Neural progenitor cell (in vitro differentiated cells): ENCODE measurements around the gene WBP1L. TPM values are rescaled to one million over a fixed set of nuclear protein-coding genes. Genes with fewer than 3 reads are reported as not detected.

ENCODE experiments used
- DNase-seq: peaks from one replicate; pipeline ENCODE4 v3.0.0-alpha.2; 2016; ENCODE audit warnings: low spot score
- H2AFZ ChIP-seq: fragments of 200-600 bp; sonication (generic); replicated peaks from 2 replicates; pipeline ENCODE4 v1.6.1; 2016; ENCODE audit warnings: antibody characterized with exemption
- H3F3A ChIP-seq: fragments of 200-600 bp; sonication (generic); 2 replicates; pipeline ENCODE4 v1.6.1; 2016; ENCODE audit warnings: antibody characterized with exemption, low read depth
- H3K27ac ChIP-seq: fragments of 200-600 bp; sonication (generic); 2 replicates; pipeline ENCODE4 v1.5.1; 2016; ENCODE audit warnings: mild to moderate bottlenecking
- H3K27me3 ChIP-seq: fragments of 200-600 bp; sonication (generic); 2 replicates; pipeline ENCODE4 v1.6.1; 2016; ENCODE audit warnings: mild to moderate bottlenecking, moderate library complexity
- H3K36me3 ChIP-seq: fragments of 200-600 bp; sonication (generic); 2 replicates; pipeline ENCODE4 v1.5.1; 2016
- H3K4me1 ChIP-seq: fragments of 200-600 bp; sonication (generic); 2 replicates; pipeline ENCODE4 v1.6.1; 2016; ENCODE audit warnings: mixed run types
- H3K4me2 ChIP-seq: fragments of 200-600 bp; sonication (generic); 2 replicates; pipeline ENCODE4 v1.6.1; 2016
- H3K4me3 ChIP-seq: fragments of 200-600 bp; sonication (generic); 2 replicates; pipeline ENCODE4 v1.5.1; 2016
- H3K79me2 ChIP-seq: fragments of 200-600 bp; sonication (generic); 2 replicates; pipeline ENCODE4 v1.6.1; 2016; ENCODE audit warnings: low read depth
- H3K9ac ChIP-seq: fragments of 200-600 bp; sonication (generic); 2 replicates; pipeline ENCODE4 v1.6.1; 2016
- H3K9me3 ChIP-seq: fragments of 200-600 bp; sonication (generic); 2 replicates; pipeline ENCODE4 v1.5.1; 2016; ENCODE audit warnings: low read depth
- H4K20me1 ChIP-seq: fragments of 200-600 bp; sonication (generic); 2 replicates; pipeline ENCODE4 v1.6.1; 2016; ENCODE audit warnings: low read depth
- H3K27ac Mint-ChIP-seq: 3 replicates; pipeline ENCODE4 v1.8.0; 2021; ENCODE audit warnings: mixed read lengths
- H3K27me3 Mint-ChIP-seq: 2 replicates; pipeline ENCODE4 v1.8.0; 2022; ENCODE audit warnings: low read depth, mild to moderate bottlenecking, inconsistent platforms, moderate library complexity, mixed read lengths; ENCODE audit not compliant: insufficient read depth
- H3K36me3 Mint-ChIP-seq: 3 replicates; pipeline ENCODE4 v1.8.0; 2021; ENCODE audit warnings: mixed read lengths
- H3K4me1 Mint-ChIP-seq: 3 replicates; pipeline ENCODE4 v1.8.0; 2021; ENCODE audit warnings: mixed read lengths
- H3K4me3 Mint-ChIP-seq: 3 replicates; pipeline ENCODE4 v1.8.0; 2021; ENCODE audit warnings: mild to moderate bottlenecking, moderate library complexity, mixed read lengths
- H3K9me3 Mint-ChIP-seq: 3 replicates; pipeline ENCODE4 v1.8.0; 2020; ENCODE audit warnings: mixed read lengths
- EZH2 ChIP-seq: fragments of 200-600 bp; sonication (generic); IDR thresholded peaks from 2 replicates; pipeline ENCODE4 v1.6.1; 2017; ENCODE audit warnings: antibody characterized with exemption, mild to moderate bottlenecking, moderate library complexity
- EZH2phosphoT487 ChIP-seq: fragments of 200-600 bp; sonication (generic); IDR thresholded peaks from 2 replicates; pipeline ENCODE4 v1.6.1; 2017; ENCODE audit warnings: antibody characterized with exemption
- total RNA-seq: library from RNA; depleted of rRNA; stranded (reverse); fragments of >200 nt; gene quantifications from 2 replicates; pipeline ENCODE4 v1.2.3, GENCODE V29; 2015; ENCODE audit warnings: low replicate concordance
- TF ChIP-seq, protein P1 (sequence below): fragments of 200-600 bp; sonication (generic); IDR thresholded peaks from 2 replicates; pipeline ENCODE4 v1.5.1; 2017; ENCODE audit warnings: antibody characterized with exemption, mild to moderate bottlenecking

Gene WBP1L
- total RNA-seq, 1 donor from 2014 or later, result 21.1 TPM

GRCh38 chr10:102761981-102762380 is 18.2 kb downstream of the WBP1L start:
- H3K27ac Mint-ChIP-seq, result no peak overlapping the region
- Histone ChIP-seq H4K20me1 (no peaks in the 10 kb centered on the region), H3K27ac (no peak overlapping the region), H2AFZ (no peak overlapping the region), H3K4me3 (no peak overlapping the region), H3K9ac (no peak overlapping the region), H3K9me3 (no peaks in the 10 kb centered on the region), H3K4me2 (no peak overlapping the region), H3K27me3 (no peaks in the 10 kb centered on the region), H3F3A (no peaks in the 10 kb centered on the region), H3K79me2 (no peaks in the 10 kb centered on the region), H3K4me1 (no peaks in the 10 kb centered on the region), H3K36me3 (no peaks in the 10 kb centered on the region)
- no peak for DNase-seq
- peaks cover 12% of the 10 kb centered on the region for H3K36me3 Mint-ChIP-seq
- H3K4me3 Mint-ChIP-seq, result no peak overlapping the region
- no peaks in the 10 kb centered on the region for H3K27me3 Mint-ChIP-seq
- no peaks in the 10 kb centered on the region for H3K9me3 Mint-ChIP-seq
- peaks cover 10% of the 10 kb centered on the region for H3K4me1 Mint-ChIP-seq
- TF ChIP-seq, protein P1, sequence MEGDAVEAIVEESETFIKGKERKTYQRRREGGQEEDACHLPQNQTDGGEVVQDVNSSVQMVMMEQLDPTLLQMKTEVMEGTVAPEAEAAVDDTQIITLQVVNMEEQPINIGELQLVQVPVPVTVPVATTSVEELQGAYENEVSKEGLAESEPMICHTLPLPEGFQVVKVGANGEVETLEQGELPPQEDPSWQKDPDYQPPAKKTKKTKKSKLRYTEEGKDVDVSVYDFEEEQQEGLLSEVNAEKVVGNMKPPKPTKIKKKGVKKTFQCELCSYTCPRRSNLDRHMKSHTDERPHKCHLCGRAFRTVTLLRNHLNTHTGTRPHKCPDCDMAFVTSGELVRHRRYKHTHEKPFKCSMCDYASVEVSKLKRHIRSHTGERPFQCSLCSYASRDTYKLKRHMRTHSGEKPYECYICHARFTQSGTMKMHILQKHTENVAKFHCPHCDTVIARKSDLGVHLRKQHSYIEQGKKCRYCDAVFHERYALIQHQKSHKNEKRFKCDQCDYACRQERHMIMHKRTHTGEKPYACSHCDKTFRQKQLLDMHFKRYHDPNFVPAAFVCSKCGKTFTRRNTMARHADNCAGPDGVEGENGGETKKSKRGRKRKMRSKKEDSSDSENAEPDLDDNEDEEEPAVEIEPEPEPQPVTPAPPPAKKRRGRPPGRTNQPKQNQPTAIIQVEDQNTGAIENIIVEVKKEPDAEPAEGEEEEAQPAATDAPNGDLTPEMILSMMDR, result no peak
- TF ChIP-seq EZH2, result no peak
- TF ChIP-seq EZH2phosphoT487, result no peak

DNA sequence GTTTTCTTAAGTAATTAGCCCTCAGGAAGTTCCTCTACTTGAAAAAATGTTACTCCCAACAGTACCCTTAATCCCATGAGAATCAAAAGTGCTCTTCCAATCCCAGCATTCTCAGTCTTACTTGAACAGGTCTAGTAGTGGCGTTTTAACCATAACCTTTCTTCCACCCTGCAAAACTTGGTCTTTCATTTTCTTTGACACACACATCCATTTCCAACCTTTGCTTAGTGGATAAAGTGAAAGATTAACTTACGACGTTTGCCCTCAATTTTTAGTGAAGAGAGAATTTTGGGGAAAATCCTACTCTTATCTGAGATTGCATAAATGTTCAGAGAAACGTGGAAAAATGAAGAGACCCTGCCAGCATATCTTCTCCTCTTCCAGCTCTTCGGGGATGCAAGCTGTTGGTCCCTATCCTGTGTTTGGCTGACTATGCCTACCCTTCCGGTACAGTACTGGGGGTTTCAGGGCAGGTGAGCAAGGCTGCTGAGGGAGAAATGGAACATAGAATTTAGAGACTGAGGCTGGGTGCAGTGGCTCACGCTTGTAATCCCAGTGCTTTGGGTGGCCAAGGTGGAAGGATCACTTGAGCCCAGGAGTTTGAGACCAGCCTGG is 18.8 kb downstream of the WBP1L start:
- H3K79me2 ChIP-seq, result no peaks in the 10 kb centered on the region
- H3K4me2 ChIP-seq, result no peak overlapping the region
- H3K27ac ChIP-seq, result no peak overlapping the region
- H2AFZ ChIP-seq, result no peak overlapping the region
- H3K4me1 ChIP-seq, result no peaks in the 10 kb centered on the region
- no peaks in the 10 kb centered on the region for H3K36me3 ChIP-seq
- H3K9me3 ChIP-seq, result no peaks in the 10 kb centered on the region
- Mint-ChIP-seq H3K36me3 (peaks cover 12% of the 10 kb centered on the region), H3K4me3 (no peak overlapping the region), H3K27me3 (no peaks in the 10 kb centered on the region), H3K4me1 (peaks cover 8% of the 10 kb centered on the region), H3K27ac (no peak overlapping the region), H3K9me3 (no peaks in the 10 kb centered on the region)
- H3F3A ChIP-seq, result no peaks in the 10 kb centered on the region
- TF ChIP-seq, protein P1, result no peak
- TF ChIP-seq EZH2phosphoT487, result no peak
- TF ChIP-seq EZH2, result no peak
- DNase-seq, result no peak
- no peaks in the 10 kb centered on the region for H4K20me1 ChIP-seq
- H3K9ac ChIP-seq, result no peak overlapping the region
- no peak overlapping the region for H3K4me3 ChIP-seq
- H3K27me3 ChIP-seq, result no peaks in the 10 kb centered on the region

GRCh38 chr10:102763037-102763607 is 19.4 kb downstream of the WBP1L start:
- Histone ChIP-seq H3K9me3 (no peaks in the 10 kb centered on the region), H3K4me1 (no peaks in the 10 kb centered on the region), H3K79me2 (no peaks in the 10 kb centered on the region), H3K27me3 (no peaks in the 10 kb centered on the region), H3F3A (no peaks in the 10 kb centered on the region), H3K27ac (no peak overlapping the region), H3K4me2 (no peak overlapping the region), H3K4me3 (no peak overlapping the region), H3K9ac (no peak overlapping the region), H3K36me3 (no peaks in the 10 kb centered on the region), H2AFZ (no peak overlapping the region), H4K20me1 (no peaks in the 10 kb centered on the region)
- H3K4me1 Mint-ChIP-seq, result peaks cover 8% of the 10 kb centered on the region
- H3K9me3 Mint-ChIP-seq, result no peaks in the 10 kb centered on the region
- DNase-seq, result no peak
- TF ChIP-seq EZH2phosphoT487 (no peak), EZH2 (no peak)
- H3K27me3 Mint-ChIP-seq, result no peaks in the 10 kb centered on the region
- H3K4me3 Mint-ChIP-seq, result no peak overlapping the region
- no peak overlapping the region for H3K27ac Mint-ChIP-seq
- H3K36me3 Mint-ChIP-seq, result peaks cover 12% of the 10 kb centered on the region

- peaks cover 6% of the 10 kb centered on the region for H3F3A ChIP-seq
Observed at GRCh38 chr10:102764470-102765161, 20.9 kb downstream of the WBP1L start.

More at GRCh38 chr10:102764470-102765161, 20.9 kb downstream of the WBP1L start:
- Histone ChIP-seq H3K79me2 (no peaks in the 10 kb centered on the region), H3K9me3 (no peaks in the 10 kb centered on the region), H3K4me1 (peaks cover 9% of the 10 kb centered on the region), H3K9ac (no peak overlapping the region), H3K36me3 (no peaks in the 10 kb centered on the region), H2AFZ (no peak overlapping the region), H3K4me3 (no peak overlapping the region), H4K20me1 (no peaks in the 10 kb centered on the region), H3K4me2 (no peak overlapping the region), H3K27me3 (no peaks in the 10 kb centered on the region), H3K27ac (no peak overlapping the region)
- peaks cover 5% of the 10 kb centered on the region for H3K4me1 Mint-ChIP-seq
- H3K27ac Mint-ChIP-seq, result no peak overlapping the region
- no peak for TF ChIP-seq EZH2phosphoT487
- TF ChIP-seq EZH2, result no peak
- TF ChIP-seq, protein P1, result no peak
- no peaks in the 10 kb centered on the region for H3K9me3 Mint-ChIP-seq
- no peaks in the 10 kb centered on the region for H3K27me3 Mint-ChIP-seq
- no peak for DNase-seq
- H3K4me3 Mint-ChIP-seq, result no peak overlapping the region
- peaks cover 12% of the 10 kb centered on the region for H3K36me3 Mint-ChIP-seq
